ENCODE results near the gene HOXB9. TPM values are rescaled to one million over a fixed set of nuclear protein-coding genes. Genes with fewer than 3 reads are reported as not detected.

HOXB9 gene
- total RNA-seq, 1 donor = not detected

- TF ChIP-seq CTCF (IDR thresholded peaks at IDR 0.05; ENCODE audit: insufficient read depth, low read length) = no peak
- H3K4me3 ChIP-seq (ENCODE audit: low read depth, low read length) = no peak overlapping the region
- DNase-seq (ENCODE audit: low read depth) = no peak
Observed at GRCh38 chr17:48647963-48648245, 21.7 kb upstream of the HOXB9 start.

- H3K4me3 ChIP-seq (ENCODE audit: low read depth, low read length) = peak overlapping the region; percentile 59
- no peak for TF ChIP-seq CTCF (IDR thresholded peaks at IDR 0.05; ENCODE audit: insufficient read depth, low read length)
- DNase-seq (ENCODE audit: low read depth) = peak; percentile 16
Observed at GRCh38 chr17:48647103-48647962, 21.2 kb upstream of the HOXB9 start.

GRCh38 chr17:48646183-48647102 lies 20.3 kb upstream of the HOXB9 start:
- H3K4me3 ChIP-seq (ENCODE audit: low read depth, low read length) = no peak overlapping the region
- no peak for DNase-seq (ENCODE audit: low read depth)
- TF ChIP-seq CTCF (IDR thresholded peaks at IDR 0.05; ENCODE audit: insufficient read depth, low read length) = no peak

GRCh38 chr17:48645639-48646182 lies 19.6 kb upstream of the HOXB9 start:
- H3K4me3 ChIP-seq (ENCODE audit: low read depth, low read length) = no peak overlapping the region
- TF ChIP-seq CTCF (IDR thresholded peaks at IDR 0.05; ENCODE audit: insufficient read depth, low read length) = no peak
- DNase-seq (ENCODE audit: low read depth) = no peak

GRCh38 chr17:48644910-48645557 lies 18.9 kb upstream of the HOXB9 start:
- TF ChIP-seq CTCF (IDR thresholded peaks at IDR 0.05; ENCODE audit: insufficient read depth, low read length) = no peak
- DNase-seq (ENCODE audit: low read depth) = no peak
- no peak overlapping the region for H3K4me3 ChIP-seq (ENCODE audit: low read depth, low read length)

GRCh38 chr17:48644159-48644558 lies 18.0 kb upstream of the HOXB9 start:
- no peak for DNase-seq (ENCODE audit: low read depth)
- no peak overlapping the region for H3K4me3 ChIP-seq (ENCODE audit: low read depth, low read length)
- TF ChIP-seq CTCF (IDR thresholded peaks at IDR 0.05; ENCODE audit: insufficient read depth, low read length) = no peak

Measured in fibroblast of the aortic adventitia (primary cell).